Femur (tissue), 1 donor: ENCODE measurements around the gene SPZ1.
"Not testable (repeated sequence)": the region's sequence is repeated elsewhere in the genome, so short reads cannot be mapped to it uniquely, and the experiment has no call there.

Experiments used
- DNase-seq: peaks from one replicate; pipeline ENCODE4 v3.0.0-alpha.2; 2017

The SPZ1 gene

GRCh38 chr5:80319702-80320101, at the start of gene SPZ1:
Gene SPZ1, plus strand, starts transcription at chr5:80320002. Its CDS starts 214 bp downstream, at chr5:80320216.
- DNase-seq, result no peak

GRCh38 chr5:80270543-80270942, 49.3 kb upstream of the SPZ1 start:
- DNase-seq, result not testable (repeated sequence)

GRCh38 chr5:80275347-80275746, 44.5 kb upstream of the SPZ1 start:
- DNase-seq, result peak; percentile 37

- no peak for DNase-seq
Measured at GRCh38 chr5:80276186-80276585, 43.6 kb upstream of the SPZ1 start.

- DNase-seq, result no peak
Measured at GRCh38 chr5:80277191-80277590, 42.6 kb upstream of the SPZ1 start.

- no peak for DNase-seq
Measured at GRCh38 chr5:80282054-80282453, 37.7 kb upstream of the SPZ1 start.

- no peak for DNase-seq
Measured at GRCh38 chr5:80283360-80283759, 36.4 kb upstream of the SPZ1 start.

GRCh38 chr5:80284720-80285119, 35.1 kb upstream of the SPZ1 start:
- no peak for DNase-seq

GRCh38 chr5:80288177-80288576, 31.6 kb upstream of the SPZ1 start:
- DNase-seq, result no peak

GRCh38 chr5:80289320-80289719, 30.5 kb upstream of the SPZ1 start:
- DNase-seq, result no peak

GRCh38 chr5:80291761-80292160, 28.0 kb upstream of the SPZ1 start:
- no peak for DNase-seq

GRCh38 chr5:80296121-80296520, 23.7 kb upstream of the SPZ1 start:
- DNase-seq, result no peak

GRCh38 chr5:80299601-80300000, 20.2 kb upstream of the SPZ1 start:
- no peak for DNase-seq

GRCh38 chr5:80300125-80300524, 19.7 kb upstream of the SPZ1 start:
- DNase-seq, result no peak

GRCh38 chr5:80300796-80301195, 19.0 kb upstream of the SPZ1 start:
- DNase-seq, result not testable (repeated sequence)

- DNase-seq, result not testable (repeated sequence)
Measured at GRCh38 chr5:80301342-80301741, 18.5 kb upstream of the SPZ1 start.

GRCh38 chr5:80302636-80303035, 17.2 kb upstream of the SPZ1 start:
- DNase-seq, result no peak

GRCh38 chr5:80308526-80308925, 11.3 kb upstream of the SPZ1 start:
- DNase-seq, result no peak

GRCh38 chr5:80309871-80310665, 9.7 kb upstream of the SPZ1 start:
- no peak for DNase-seq

GRCh38 chr5:80315244-80315643, 4.6 kb upstream of the SPZ1 start:
- DNase-seq, result no peak

- DNase-seq, result peak; percentile 47
Measured at GRCh38 chr5:80318212-80318611, 1.6 kb upstream of the SPZ1 start.

GRCh38 chr5:80324912-80325311, 5.1 kb downstream of the SPZ1 start:
- no peak for DNase-seq

GRCh38 chr5:80326468-80326867, 6.7 kb downstream of the SPZ1 start:
- DNase-seq, result no peak

GRCh38 chr5:80337379-80337778, 17.6 kb downstream of the SPZ1 start:
- DNase-seq, result no peak

GRCh38 chr5:80339116-80339515, 19.3 kb downstream of the SPZ1 start:
- DNase-seq, result no peak
